Activated naive CD4-positive, alpha-beta T cell treated with anti-CD3 and anti-CD28 coated beads for 36 hours (primary cell): ENCODE results near the gene RGS3. TPM values are rescaled to one million over a fixed set of nuclear protein-coding genes. Genes with fewer than 3 reads are reported as not detected.

ENCODE experiments used
- CTCF ChIA-PET: fragments of 350-600 bp; sonication (Branson Sonifier 250); formaldehyde crosslinking; loops from one replicate; lab custom pipeline; 2021; ENCODE audit warnings: antibody characterized with exemption; lab: Charles Lee
- DNase-seq: peaks from one replicate; pipeline ENCODE4 v3.0.0-alpha.2; 2020
- H3K27ac Mint-ChIP-seq: one replicate; pipeline ENCODE4 v1.8.0; 2021; ENCODE audit warnings: mild to moderate bottlenecking, mixed read lengths
- H3K27me3 Mint-ChIP-seq: one replicate; pipeline ENCODE4 v1.8.0; 2021; ENCODE audit warnings: low read depth, mixed read lengths
- H3K36me3 Mint-ChIP-seq: one replicate; pipeline ENCODE4 v1.8.0; 2021; ENCODE audit warnings: low read depth, mixed read lengths
- H3K4me1 Mint-ChIP-seq: one replicate; pipeline ENCODE4 v1.8.0; 2021; ENCODE audit warnings: low read depth, mixed read lengths
- H3K4me3 Mint-ChIP-seq: one replicate; pipeline ENCODE4 v1.8.0; 2021; ENCODE audit warnings: mild to moderate bottlenecking, moderate library complexity, mixed read lengths
- H3K9me3 Mint-ChIP-seq: one replicate; pipeline ENCODE4 v1.8.0; 2021; ENCODE audit warnings: mixed read lengths
- intact Hi-C: fragments of 100-400 bp; cut with micrococcal nuclease; formaldehyde crosslinking; loops from one replicate; pipeline ENCODE4 v1.15.1; 2023
- total RNA-seq, 2 experiments: library from RNA; stranded (reverse); gene quantifications; one replicate each; pipeline ENCODE4 v1.2.3, GENCODE V29; 2021

Gene RGS3
- total RNA-seq, 2 experiments from 2014 or later: 11.9 to 12.6 TPM

- no peaks in the 10 kb centered on the region for H3K9me3 Mint-ChIP-seq
- H3K36me3 Mint-ChIP-seq: no peaks in the 10 kb centered on the region
- DNase-seq: no peak
- H3K27me3 Mint-ChIP-seq: no peaks in the 10 kb centered on the region
- intact Hi-C loops: no loop called here
- H3K4me1 Mint-ChIP-seq: peaks cover 10% of the 10 kb centered on the region
- CTCF ChIA-PET: interaction anchor here (0.6 to 1.1 kb wide), 2 partner anchors 94 to 284 kb away, joined by 3 read pairs; no protein-coding TSS in a partner anchor
- H3K4me3 Mint-ChIP-seq: no peak overlapping the region
- no peak overlapping the region for H3K27ac Mint-ChIP-seq
These were observed 32.0 kb downstream of the RGS3 start for GRCh38 chr9:113495526-113495925.

GRCh38 chr9:113497051-113497450, 33.5 kb downstream of the RGS3 start:
- peaks cover 10% of the 10 kb centered on the region for H3K4me1 Mint-ChIP-seq
- H3K27ac Mint-ChIP-seq: no peak overlapping the region
- DNase-seq: no peak
- H3K9me3 Mint-ChIP-seq: no peaks in the 10 kb centered on the region
- H3K27me3 Mint-ChIP-seq: no peaks in the 10 kb centered on the region
- intact Hi-C loops: no loop called here
- H3K36me3 Mint-ChIP-seq: no peaks in the 10 kb centered on the region
- CTCF ChIA-PET: no interaction called here
- H3K4me3 Mint-ChIP-seq: no peak overlapping the region

GRCh38 chr9:113499153-113499875, 35.8 kb downstream of the RGS3 start:
- no peak for DNase-seq
- peak overlapping the region; percentile 21 for H3K27ac Mint-ChIP-seq
- intact Hi-C loops: no loop called here
- no peak overlapping the region for H3K4me3 Mint-ChIP-seq
- peaks cover 10% of the 10 kb centered on the region for H3K4me1 Mint-ChIP-seq
- CTCF ChIA-PET: interaction anchor here (1.1 to 1.5 kb wide), 2 partner anchors 53 to 79 kb away, joined by 3 to 5 read pairs; no protein-coding TSS in a partner anchor
- H3K36me3 Mint-ChIP-seq: no peaks in the 10 kb centered on the region
- H3K9me3 Mint-ChIP-seq: no peaks in the 10 kb centered on the region
- H3K27me3 Mint-ChIP-seq: no peaks in the 10 kb centered on the region

- CTCF ChIA-PET: interaction anchor here (1.1 to 1.5 kb wide), 2 partner anchors 54 to 79 kb away, joined by 3 to 5 read pairs; no protein-coding TSS in a partner anchor
- peak; percentile 48 for DNase-seq
- Mint-ChIP-seq H3K4me1 (peaks cover 10% of the 10 kb centered on the region), H3K27ac (peak overlapping the region; percentile 21), H3K9me3 (no peaks in the 10 kb centered on the region), H3K36me3 (no peaks in the 10 kb centered on the region), H3K27me3 (no peaks in the 10 kb centered on the region), H3K4me3 (no peak overlapping the region)
- intact Hi-C loops: no loop called here
These were observed 36.5 kb downstream of the RGS3 start for GRCh38 chr9:113499876-113500497.

- intact Hi-C loops: no loop called here
- Mint-ChIP-seq H3K27me3 (no peaks in the 10 kb centered on the region), H3K27ac (no peak overlapping the region), H3K4me3 (no peak overlapping the region), H3K4me1 (peaks cover 10% of the 10 kb centered on the region), H3K36me3 (no peaks in the 10 kb centered on the region), H3K9me3 (no peaks in the 10 kb centered on the region)
- CTCF ChIA-PET: no interaction called here
- DNase-seq: no peak
These were observed 37.7 kb downstream of the RGS3 start for GRCh38 chr9:113501129-113501686.

- Mint-ChIP-seq H3K27ac (no peak overlapping the region), H3K4me3 (no peak overlapping the region), H3K9me3 (no peaks in the 10 kb centered on the region), H3K4me1 (peaks cover 10% of the 10 kb centered on the region), H3K36me3 (no peaks in the 10 kb centered on the region), H3K27me3 (no peaks in the 10 kb centered on the region)
- no peak for DNase-seq
- intact Hi-C loops: no loop called here
- CTCF ChIA-PET: no interaction called here
These were observed 38.3 kb downstream of the RGS3 start for GRCh38 chr9:113501852-113502251.

- intact Hi-C loops: no loop called here
- CTCF ChIA-PET: no interaction called here
- H3K27me3 Mint-ChIP-seq: no peaks in the 10 kb centered on the region
These were observed 39.0 kb downstream of the RGS3 start for GRCh38 chr9:113502427-113503034.

GRCh38 chr9:113503131-113503541, 39.6 kb downstream of the RGS3 start:
- DNase-seq: no peak
- H3K4me3 Mint-ChIP-seq: no peak overlapping the region
- intact Hi-C loops: no loop called here
- H3K36me3 Mint-ChIP-seq: no peaks in the 10 kb centered on the region
- CTCF ChIA-PET: no interaction called here
- no peak overlapping the region for H3K27ac Mint-ChIP-seq
- peaks cover 10% of the 10 kb centered on the region for H3K4me1 Mint-ChIP-seq
- H3K9me3 Mint-ChIP-seq: no peaks in the 10 kb centered on the region
- no peaks in the 10 kb centered on the region for H3K27me3 Mint-ChIP-seq

More at GRCh38 chr9:113502427-113503034, 39.0 kb downstream of the RGS3 start:
- DNase-seq: no peak
- peaks cover 10% of the 10 kb centered on the region for H3K4me1 Mint-ChIP-seq
- H3K27ac Mint-ChIP-seq: no peak overlapping the region
- no peaks in the 10 kb centered on the region for H3K9me3 Mint-ChIP-seq
- H3K36me3 Mint-ChIP-seq: no peaks in the 10 kb centered on the region
- H3K4me3 Mint-ChIP-seq: no peak overlapping the region

- no peak for DNase-seq
- no peak overlapping the region for H3K27ac Mint-ChIP-seq
- no peaks in the 10 kb centered on the region for H3K9me3 Mint-ChIP-seq
- no peak overlapping the region for H3K4me3 Mint-ChIP-seq
- CTCF ChIA-PET: no interaction called here
- intact Hi-C loops: no loop called here
- H3K27me3 Mint-ChIP-seq: no peaks in the 10 kb centered on the region
- H3K36me3 Mint-ChIP-seq: no peaks in the 10 kb centered on the region
- peaks cover 10% of the 10 kb centered on the region for H3K4me1 Mint-ChIP-seq
These were observed 40.2 kb downstream of the RGS3 start for GRCh38 chr9:113503613-113504211.

- H3K4me1 Mint-ChIP-seq: peaks cover 2% of the 10 kb centered on the region
- no peaks in the 10 kb centered on the region for H3K36me3 Mint-ChIP-seq
- intact Hi-C loops: no loop called here
- no peak for DNase-seq
- H3K27me3 Mint-ChIP-seq: no peaks in the 10 kb centered on the region
- CTCF ChIA-PET: interaction anchor here (0.7 to 1.6 kb wide), 2 partner anchors 12 to 85 kb away, joined by 3 read pairs; no protein-coding TSS in a partner anchor
- H3K9me3 Mint-ChIP-seq: no peaks in the 10 kb centered on the region
- no peak overlapping the region for H3K4me3 Mint-ChIP-seq
- H3K27ac Mint-ChIP-seq: no peak overlapping the region
These were observed 41.4 kb downstream of the RGS3 start for GRCh38 chr9:113504725-113505590.

- Mint-ChIP-seq H3K9me3 (no peaks in the 10 kb centered on the region), H3K27me3 (no peaks in the 10 kb centered on the region), H3K4me3 (no peak overlapping the region), H3K4me1 (peaks cover 3% of the 10 kb centered on the region), H3K27ac (no peak overlapping the region), H3K36me3 (no peaks in the 10 kb centered on the region)
- CTCF ChIA-PET: interaction anchor here (0.7 to 1.6 kb wide), 2 partner anchors 11 to 83 kb away, joined by 3 read pairs; no protein-coding TSS in a partner anchor
- intact Hi-C loops: no loop called here
- no peak for DNase-seq
These were observed 42.6 kb downstream of the RGS3 start for GRCh38 chr9:113506090-113506589.
